Measurements from ENCODE around the gene SPACDR. TPM values are rescaled to one million over a fixed set of nuclear protein-coding genes. Genes with fewer than 3 reads are reported as not detected.
A peak's percentile ranks its signal among the peaks of the same experiment; 100 is the strongest.

Gene SPACDR
- total and polyA plus RNA-seq, 9 of the 15 experiments (the other 6 are each of a cell fraction or from before 2014, with no cell fraction given), result 0.07 to 0.55 (median 0.14) TPM; not detected in 1

DNA sequence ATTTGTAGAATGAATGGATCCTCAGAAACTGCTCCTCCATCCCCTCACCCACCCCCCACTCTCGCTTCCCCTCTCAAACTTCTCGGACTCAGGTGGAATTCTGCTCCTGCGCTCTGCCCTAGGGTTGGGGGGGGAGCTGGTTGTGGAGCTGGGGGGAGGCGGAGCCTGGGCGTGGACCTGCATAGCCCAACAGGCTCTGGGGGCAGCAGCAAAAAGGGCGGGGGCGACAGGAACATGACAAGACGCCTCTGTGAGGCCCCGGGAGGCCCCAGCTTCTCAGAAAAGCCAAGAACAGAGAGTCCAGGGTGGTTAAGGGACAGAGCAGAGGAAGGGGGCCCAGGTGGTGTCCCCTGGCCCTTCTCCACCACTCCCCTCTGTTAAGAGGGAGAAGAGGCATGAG, 11.5 kb upstream of the SPACDR start:
- Histone ChIP-seq H3K9me3 (replicated peaks; ENCODE audit: control insufficient read depth, insufficient read depth, low read depth, low read length) (no peaks in the 10 kb centered on the region), H3K79me2 (ENCODE audit: control insufficient read depth, insufficient read depth, low read length) (peaks cover 58% of the 10 kb centered on the region), H3K27me3 (ENCODE audit: control insufficient read depth in 2 of 2, insufficient read depth in 2 of 2, low read length in 2 of 2) (no peaks in the 10 kb centered on the region), H3K4me2 (ENCODE audit: insufficient read depth, low read length) (peak overlapping the region; percentile 86), H3K36me3 (ENCODE audit: control insufficient read depth, insufficient read depth, low read length) (peaks cover 58% of the 10 kb centered on the region), H3K4me3 (peak overlapping the region; percentile 86), H3K9ac (ENCODE audit: insufficient read depth in 1 of 2, low read depth in 2 of 2, low read length in 2 of 2) (peak overlapping the region; percentile 59 to 94), H2AFZ (ENCODE audit: low read depth, low read length) (no peak overlapping the region), H4K20me1 (replicated peaks; ENCODE audit: control insufficient read depth, insufficient read depth, low read length) (peaks cover 19% of the 10 kb centered on the region), H3K4me1 (replicated peaks in 1 of 2; ENCODE audit: control insufficient read depth in 2 of 2, insufficient read depth in 2 of 2, low read length in 2 of 2) (peaks cover 44 to 77% of the 10 kb centered on the region in 2 experiments), H3K9me1 (ENCODE audit: control insufficient read depth, insufficient read depth, low read length) (peaks cover 6% of the 10 kb centered on the region), H3K27ac (ENCODE audit: extremely low read depth, low read depth, low read length) (peak overlapping the region; percentile 55)
- DNase-seq (ENCODE audit: extremely low read depth in 1 of 4, low spot score in 3 of 4) (peak; percentile 78 to 92 (median 82)), FAIRE-seq (peak; percentile 37), ATAC-seq (peak; percentile 22)
- CTCF ChIA-PET (ENCODE audit: low intra/inter-chr PET ratio), result no interaction called here
- intact Hi-C loops (cut with micrococcal nuclease), result no loop called here
- in situ Hi-C loops (cut with MboI), result no loop called here
- POLR2A ChIA-PET, result interaction anchor here (0.8 to 1.8 kb wide), 7 partner anchors 10 to 110 kb away, joined by 3 to 4 read pairs (median 3); partner anchors contain the start of gene AGFG2
- BruUV-seq (replicated peaks), result no TSS peak
- 11% methylated on average over 9 of the region's 9 CpGs for WGBS (ENCODE audit: insufficient coverage, low coverage, missing lambda C conversion rate)
- TF ChIP-seq, protein P1, sequence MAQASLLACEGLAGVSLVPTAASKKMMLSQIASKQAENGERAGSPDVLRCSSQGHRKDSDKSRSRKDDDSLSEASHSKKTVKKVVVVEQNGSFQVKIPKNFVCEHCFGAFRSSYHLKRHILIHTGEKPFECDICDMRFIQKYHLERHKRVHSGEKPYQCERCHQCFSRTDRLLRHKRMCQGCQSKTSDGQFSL (CRISPR knock-in tag; IDR thresholded peaks at IDR 0.05), result peak; percentile 72; the same call in 1 of the 2 replicates
- TF ChIP-seq, protein P1 (tag; IDR thresholded peaks at IDR 0.05), result no peak
- TF ChIP-seq CBX8 (IDR thresholded peaks at IDR 0.05; ENCODE audit: borderline replicate concordance, extremely low read depth, low read depth, low read length, poor library complexity, severe bottlenecking) (no peak), ZNF3 (CRISPR knock-in tag; IDR thresholded peaks at IDR 0.05) (no peak), NR2C2 (CRISPR knock-in tag; IDR thresholded peaks at IDR 0.05) (no peak), NR2C2 (tag; IDR thresholded peaks at IDR 0.05) (no peak), MCM3 (IDR thresholded peaks at IDR 0.05) (no peak), ZNF76 (CRISPR knock-in tag; IDR thresholded peaks at IDR 0.05; ENCODE audit: borderline replicate concordance) (no peak), IRF2 (CRISPR knock-in tag; IDR thresholded peaks at IDR 0.05) (no peak), ZBTB7A (IDR thresholded peaks at IDR 0.05; ENCODE audit: borderline replicate concordance, control insufficient read depth, low read depth, low read length) (peak; percentile 85; the same call in 1 of the 2 replicates), RBM14 (IDR thresholded peaks at IDR 0.05; ENCODE audit: borderline replicate concordance, insufficient read depth, low read depth, low read length) (no peak), HDGF (IDR thresholded peaks at IDR 0.05) (0 out of 2 replicates have a peak, but pooled peaks have one; percentile 45), NFIC (IDR thresholded peaks at IDR 0.05) (no peak), MYC (IDR thresholded peaks at IDR 0.05; ENCODE audit: low read depth, low read length) (no peak), MYC (CRISPR knock-in tag; IDR thresholded peaks at IDR 0.05; ENCODE audit: borderline replicate concordance, low read depth) (no peak)
- TF ChIP-seq, protein P2, sequence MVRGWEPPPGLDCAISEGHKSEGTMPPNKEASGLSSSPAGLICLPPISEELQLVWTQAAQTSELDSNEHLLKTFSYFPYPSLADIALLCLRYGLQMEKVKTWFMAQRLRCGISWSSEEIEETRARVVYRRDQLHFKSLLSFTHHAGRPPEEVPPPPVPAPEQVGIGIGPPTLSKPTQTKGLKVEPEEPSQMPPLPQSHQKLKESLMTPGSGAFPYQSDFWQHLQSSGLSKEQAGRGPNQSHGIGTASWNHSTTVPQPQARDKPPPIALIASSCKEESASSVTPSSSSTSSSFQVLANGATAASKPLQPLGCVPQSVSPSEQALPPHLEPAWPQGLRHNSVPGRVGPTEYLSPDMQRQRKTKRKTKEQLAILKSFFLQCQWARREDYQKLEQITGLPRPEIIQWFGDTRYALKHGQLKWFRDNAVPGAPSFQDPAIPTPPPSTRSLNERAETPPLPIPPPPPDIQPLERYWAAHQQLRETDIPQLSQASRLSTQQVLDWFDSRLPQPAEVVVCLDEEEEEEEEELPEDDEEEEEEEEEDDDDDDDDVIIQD (CRISPR knock-in tag; IDR thresholded peaks at IDR 0.05), result no peak
- TF ChIP-seq, protein P3, sequence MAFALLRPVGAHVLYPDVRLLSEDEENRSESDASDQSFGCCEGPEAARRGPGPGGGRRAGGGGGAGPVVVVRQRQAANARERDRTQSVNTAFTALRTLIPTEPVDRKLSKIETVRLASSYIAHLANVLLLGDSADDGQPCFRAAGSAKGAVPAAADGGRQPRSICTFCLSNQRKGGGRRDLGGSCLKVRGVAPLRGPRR (CRISPR knock-in tag; IDR thresholded peaks at IDR 0.05), result no peak
- TF ChIP-seq, protein P4, sequence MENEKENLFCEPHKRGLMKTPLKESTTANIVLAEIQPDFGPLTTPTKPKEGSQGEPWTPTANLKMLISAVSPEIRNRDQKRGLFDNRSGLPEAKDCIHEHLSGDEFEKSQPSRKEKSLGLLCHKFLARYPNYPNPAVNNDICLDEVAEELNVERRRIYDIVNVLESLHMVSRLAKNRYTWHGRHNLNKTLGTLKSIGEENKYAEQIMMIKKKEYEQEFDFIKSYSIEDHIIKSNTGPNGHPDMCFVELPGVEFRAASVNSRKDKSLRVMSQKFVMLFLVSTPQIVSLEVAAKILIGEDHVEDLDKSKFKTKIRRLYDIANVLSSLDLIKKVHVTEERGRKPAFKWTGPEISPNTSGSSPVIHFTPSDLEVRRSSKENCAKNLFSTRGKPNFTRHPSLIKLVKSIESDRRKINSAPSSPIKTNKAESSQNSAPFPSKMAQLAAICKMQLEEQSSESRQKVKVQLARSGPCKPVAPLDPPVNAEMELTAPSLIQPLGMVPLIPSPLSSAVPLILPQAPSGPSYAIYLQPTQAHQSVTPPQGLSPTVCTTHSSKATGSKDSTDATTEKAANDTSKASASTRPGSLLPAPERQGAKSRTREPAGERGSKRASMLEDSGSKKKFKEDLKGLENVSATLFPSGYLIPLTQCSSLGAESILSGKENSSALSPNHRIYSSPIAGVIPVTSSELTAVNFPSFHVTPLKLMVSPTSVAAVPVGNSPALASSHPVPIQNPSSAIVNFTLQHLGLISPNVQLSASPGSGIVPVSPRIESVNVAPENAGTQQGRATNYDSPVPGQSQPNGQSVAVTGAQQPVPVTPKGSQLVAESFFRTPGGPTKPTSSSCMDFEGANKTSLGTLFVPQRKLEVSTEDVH (IDR thresholded peaks at IDR 0.05; ENCODE audit: low read depth, partially characterized antibody), result no peak

Data from K562 (cell line).